Measurements from ENCODE around the gene TAF4.
"Not testable (repeated sequence)": the region's sequence is repeated elsewhere in the genome, so short reads cannot be mapped to it uniquely, and the experiment has no call there.

Gene TAF4

DNA sequence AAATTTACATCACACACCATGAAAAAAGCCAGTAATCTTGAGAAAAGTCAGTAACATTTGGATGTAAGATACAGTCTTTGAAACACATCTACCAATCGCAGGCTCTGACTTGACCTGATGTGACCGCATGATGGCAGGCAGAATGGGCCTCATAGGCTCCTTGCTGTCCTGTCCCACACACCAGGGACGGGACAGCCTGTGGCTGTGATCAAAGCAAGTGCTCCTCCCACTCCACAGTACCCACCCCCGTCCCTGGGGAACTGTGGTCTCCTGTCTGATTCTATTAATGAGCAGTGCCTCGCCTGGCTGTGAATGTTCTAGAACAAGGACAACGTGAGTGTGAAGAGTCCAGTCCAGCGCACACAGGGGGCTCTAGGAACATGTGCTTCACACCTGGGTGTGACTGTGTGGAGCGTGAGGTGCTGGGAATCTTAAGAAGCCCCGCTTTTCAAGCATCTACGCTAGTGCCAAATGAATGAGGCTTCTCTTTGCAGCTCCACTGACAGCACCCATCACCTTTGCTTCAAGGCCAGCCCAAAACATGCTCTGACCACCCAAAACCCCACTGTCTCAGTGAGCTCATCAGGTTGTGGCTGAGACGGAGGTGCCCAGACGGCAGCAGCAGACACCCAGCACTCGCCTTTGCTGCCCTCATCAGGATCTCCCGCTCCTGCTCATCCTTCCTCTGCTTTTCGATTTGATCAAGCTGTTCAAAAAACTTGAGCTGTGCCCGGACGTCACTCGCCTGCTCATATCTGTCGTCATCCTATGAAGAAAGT is 67.1 kb downstream of the TAF4 start:
- DNase-seq, result no peak

DNA sequence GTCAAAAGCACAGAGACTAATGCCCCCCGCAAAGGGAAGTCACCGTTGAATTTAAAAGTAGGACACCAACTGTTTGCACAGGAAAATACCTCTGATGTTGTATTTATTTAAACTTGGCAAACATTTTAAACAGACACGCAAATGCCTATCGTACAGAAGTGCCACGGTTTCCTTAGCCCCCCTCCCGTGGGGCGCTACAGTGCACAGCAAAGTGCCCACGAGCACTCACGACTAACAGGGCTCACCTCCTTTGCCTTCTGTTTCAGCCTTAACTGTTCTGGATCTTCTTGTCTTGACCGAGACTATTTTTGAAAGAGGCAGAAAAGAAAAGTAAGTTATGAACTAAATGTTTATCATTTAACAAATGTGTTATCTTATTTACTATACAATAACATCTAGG is 67.8 kb downstream of the TAF4 start:
- no peak for DNase-seq

DNA sequence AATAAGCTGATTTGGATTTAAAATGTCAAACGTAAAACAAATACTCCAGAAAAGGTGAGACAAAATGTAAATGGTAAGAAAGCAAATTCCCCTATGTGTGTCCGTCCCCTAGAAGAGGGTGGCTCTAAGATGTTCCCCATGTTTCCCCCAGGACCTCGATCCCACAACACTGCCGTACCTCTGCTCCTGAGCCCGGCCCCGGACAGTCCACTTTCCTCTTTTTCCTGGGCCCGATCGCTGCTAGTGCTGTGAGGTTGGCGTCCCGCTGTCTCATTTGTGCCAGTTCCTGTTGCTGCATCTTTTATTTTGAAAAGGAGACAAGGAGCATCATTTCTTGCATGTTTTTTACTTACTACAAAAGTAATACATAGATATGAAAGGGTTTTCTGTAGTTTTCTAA is 68.3 kb downstream of the TAF4 start:
- no peak for DNase-seq

DNA sequence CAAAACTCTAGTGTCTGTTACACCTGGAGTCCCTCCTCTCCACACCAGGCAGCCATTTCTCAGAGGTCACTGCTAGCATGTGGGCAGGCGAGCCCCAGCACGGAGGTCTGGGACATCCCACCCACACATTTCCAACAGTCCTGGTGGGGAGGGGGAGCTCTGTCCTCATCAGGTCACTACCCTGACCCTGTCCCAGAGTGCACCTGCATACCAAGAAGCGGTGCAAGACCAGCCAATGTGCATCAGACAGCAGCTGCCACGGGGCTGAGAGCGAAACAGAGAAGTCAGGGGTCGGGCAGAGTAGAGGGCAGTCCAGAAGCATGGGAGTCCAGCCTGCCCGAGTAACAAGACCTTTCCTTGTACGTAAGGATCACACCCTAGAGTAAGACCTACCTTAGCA is 71.1 kb downstream of the TAF4 start:
- DNase-seq, result no peak

DNA sequence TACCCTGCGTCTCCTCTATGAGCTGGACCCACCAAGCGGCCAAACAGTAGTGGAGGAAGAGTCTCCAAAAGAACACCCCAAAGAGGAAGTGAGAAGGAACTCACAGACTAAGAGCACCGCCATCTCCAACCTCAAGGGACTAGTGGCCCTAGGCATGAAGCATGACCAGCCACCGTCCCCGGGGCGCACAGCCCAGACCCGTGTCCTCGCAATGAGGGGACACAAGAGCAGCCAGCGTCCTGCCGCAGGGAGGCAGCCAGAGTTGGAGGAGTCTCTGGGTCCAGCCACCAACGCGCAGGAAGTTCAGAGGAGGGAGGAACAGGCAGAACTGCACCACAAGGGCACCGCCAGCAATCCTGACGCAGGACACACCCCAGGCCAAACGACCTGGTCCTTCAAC is 72.6 kb downstream of the TAF4 start:
- DNase-seq, result no peak

DNA sequence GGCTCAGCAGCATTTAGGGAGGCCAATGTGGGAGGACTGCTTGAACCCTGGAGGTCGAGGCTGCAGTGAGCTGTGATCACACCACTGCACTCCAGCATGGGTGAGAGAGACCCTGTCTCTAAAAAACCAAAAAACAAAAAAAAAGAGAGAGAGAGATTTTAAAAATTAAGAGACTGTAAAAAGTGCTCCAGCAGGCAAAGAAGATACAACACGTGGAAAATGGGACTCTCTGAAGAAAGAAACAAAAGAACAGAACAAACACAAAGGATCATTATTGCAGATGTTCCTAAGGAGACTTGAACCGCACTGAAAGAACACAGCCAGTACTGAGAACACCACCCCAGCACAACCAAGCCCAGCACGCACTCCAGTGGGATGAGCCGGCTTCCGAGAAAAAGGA is 74.2 kb downstream of the TAF4 start:
- no peak for DNase-seq

DNA sequence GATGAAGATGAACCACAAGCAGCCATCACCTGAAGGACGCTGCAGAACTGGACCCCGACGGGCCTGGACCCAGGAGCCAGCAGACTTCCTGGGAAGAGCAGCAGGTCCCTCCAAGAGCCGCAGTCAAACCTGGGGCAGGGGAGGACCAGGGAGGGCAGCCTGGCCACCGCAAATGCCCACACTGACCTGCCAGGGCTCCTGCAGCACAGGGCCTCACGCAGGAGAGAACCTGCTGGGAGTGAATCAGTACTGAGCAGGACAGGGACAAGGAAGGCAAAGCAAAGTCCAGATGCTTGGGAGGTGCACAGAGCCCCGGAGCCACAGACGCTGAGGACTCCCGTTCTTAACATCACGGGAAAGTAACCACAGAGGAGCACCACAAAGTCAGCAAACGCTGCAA is 75.2 kb downstream of the TAF4 start:
- DNase-seq, result no peak

DNA sequence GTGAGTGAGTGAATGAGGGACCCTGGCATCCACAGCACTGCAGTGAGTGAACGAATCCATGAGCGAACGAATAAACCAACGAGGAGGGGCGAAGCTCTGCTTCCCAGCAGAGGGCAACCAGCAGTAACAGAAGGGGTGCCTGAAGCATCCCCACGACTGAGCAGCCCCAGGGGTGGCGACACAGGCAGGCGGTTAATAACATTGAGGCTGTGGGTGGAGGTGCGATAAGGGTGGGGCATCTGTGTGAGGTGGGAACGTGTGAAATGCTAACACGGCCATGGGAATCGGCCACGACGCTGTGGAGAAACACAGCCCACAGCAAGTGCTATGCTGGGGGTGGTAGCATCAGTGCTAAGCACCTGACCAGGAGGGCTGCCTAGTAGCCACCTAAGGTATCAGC is 75.9 kb downstream of the TAF4 start:
- DNase-seq, result no peak

DNA sequence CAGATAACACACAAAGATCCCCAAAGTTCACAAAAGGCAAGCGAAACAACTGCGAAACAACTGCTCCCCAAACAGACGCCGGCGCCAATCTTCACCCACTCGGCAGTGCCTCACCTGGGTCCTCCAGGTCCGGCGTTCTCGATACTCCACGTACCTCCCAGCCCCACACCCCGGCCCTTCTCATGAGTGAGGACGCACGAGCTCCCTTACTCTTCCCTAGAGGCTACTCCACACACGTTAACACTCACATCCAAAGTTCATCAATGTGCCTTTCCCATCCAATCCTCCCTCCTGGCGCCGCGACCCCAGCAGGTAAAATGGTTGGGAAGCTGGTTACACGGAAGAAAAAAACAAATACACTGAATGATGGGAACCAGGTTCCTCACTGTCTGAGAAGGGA is 77.0 kb downstream of the TAF4 start:
- DNase-seq, result no peak

DNA sequence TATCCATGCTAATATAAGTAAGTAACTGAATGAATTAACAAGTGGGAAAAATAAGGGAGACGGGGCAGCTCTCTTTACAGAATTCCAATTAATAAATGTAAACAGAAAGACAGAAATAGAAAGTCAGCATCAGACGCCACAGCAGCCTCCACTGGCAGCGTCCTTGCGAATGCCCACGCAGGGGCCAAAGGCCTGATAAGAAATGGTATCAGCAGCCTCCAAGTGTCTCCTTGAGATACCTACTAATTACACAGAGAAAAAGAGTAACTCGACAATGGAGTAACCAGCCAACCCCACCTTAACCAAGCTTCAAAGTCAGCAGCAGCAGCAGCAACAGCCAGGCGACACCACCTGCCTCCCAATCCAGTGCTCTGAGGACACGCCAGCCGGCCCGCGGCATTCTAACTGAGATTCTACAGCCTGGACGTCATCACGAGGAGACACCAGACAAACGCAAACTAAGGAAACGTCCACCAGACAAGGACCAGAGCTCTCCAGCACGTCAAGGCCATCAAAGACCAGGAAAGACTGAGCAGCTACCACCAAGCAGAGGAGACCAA is 78.8 kb downstream of the TAF4 start:
- no peak for DNase-seq

DNA sequence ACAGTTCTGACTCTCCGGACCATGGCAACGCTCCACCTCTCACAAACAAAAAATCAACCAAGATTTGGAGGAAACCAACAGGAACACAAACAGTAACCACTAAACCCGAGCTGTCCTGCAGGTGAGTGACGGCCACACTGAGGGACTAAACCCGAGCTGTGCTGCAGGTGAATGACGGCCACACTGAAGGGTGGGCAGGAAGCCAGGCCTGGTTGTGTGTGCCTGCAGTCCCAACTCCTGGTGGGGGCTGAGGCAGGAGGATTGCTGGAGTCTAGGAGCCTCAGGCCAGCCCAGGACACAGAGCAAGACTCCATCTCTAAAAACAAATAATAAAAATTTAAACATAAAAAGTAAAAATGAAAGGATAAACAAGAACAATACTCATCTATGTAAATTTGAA is 80.6 kb downstream of the TAF4 start:
- DNase-seq, result no peak

DNA sequence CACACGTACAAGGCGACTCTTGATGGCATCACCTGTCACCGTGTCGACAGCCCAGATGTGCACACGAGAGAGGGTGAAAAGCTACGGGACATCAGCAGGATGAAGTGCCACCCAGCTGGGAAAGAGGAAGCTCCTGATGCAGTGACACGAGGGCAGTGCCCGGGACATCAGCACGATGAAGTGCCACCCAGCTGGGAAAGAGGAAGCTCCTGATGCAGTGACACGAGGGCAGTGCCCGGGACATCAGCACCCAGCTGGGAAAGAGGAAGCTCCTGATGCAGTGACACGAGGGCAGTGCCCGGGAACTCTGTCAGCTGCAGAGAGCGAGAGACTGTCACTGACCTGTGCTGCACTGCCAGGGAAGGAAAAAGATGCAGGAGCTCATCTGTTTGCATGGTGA is 81.2 kb downstream of the TAF4 start:
- DNase-seq, result not testable (repeated sequence)

DNA sequence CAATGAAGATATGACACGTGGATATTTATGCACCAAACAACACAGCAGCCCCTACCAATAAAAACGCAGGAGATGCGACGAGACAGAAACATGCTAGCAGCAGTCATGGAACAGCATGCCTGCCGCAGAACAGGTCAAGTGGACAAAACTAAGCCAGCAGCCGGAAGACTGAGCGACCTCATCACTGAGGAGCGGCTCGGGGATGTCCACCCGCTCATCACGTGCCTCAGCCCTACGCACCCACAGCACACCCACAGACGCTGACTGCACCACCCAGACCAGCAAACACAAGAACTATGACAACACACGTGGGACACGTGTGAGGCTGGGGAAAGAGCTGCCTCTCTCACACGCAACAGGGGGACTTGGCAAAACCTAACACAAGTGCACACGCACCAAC is 81.7 kb downstream of the TAF4 start:
- DNase-seq, result no peak

DNA sequence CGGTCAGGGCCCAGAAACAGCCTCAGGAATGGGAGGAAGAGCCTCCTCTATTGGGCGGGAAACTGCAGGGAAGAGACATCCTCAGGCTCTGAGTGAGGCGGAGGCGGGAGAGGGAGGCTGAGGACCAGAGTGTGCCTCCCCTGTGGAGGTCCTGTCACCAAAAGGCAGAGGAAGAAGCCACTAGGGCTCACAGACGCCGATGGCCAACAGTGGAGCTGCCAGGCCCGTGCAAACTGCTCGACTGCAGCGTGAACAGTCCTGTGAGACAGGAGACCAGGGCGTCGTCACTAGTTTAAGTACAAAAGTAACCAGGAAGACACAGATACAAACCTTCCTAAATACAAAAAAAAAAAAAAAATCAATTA is 82.7 kb downstream of the TAF4 start:
- DNase-seq, result no peak

DNA sequence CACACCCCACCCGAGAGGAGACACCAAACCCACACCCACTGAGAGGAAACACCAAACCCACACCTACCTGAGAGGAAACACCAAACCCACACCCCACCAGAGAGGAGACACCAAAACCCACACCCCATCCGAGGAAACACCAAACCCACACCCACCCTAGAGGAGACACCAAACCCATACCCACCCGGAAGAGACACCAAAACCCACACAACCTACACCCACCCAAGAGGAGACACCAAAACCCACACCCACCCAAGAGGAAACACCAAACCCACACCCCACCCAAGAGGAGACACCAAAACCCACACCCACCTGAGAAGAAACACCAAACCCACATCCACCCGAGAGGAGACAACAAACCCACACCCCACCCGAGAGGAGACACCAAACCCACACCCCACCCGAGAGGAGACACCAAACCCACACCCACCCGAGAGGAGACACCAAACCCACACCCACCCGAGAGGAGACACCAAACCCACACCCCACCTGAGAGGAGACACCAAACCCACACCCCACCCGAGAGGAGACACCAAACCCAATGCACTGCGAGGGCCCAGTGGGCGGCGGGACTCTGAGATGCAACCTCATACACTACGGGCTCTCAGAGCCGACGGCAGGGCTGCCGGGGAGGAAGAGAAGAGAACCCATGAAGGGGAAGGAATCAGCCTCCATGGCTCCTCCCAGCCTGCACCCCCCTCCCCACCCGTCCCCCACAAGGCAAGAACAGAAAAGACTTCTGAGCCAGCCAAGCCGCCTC is 83.3 kb downstream of the TAF4 start:
- DNase-seq, result peak; percentile 11

DNA sequence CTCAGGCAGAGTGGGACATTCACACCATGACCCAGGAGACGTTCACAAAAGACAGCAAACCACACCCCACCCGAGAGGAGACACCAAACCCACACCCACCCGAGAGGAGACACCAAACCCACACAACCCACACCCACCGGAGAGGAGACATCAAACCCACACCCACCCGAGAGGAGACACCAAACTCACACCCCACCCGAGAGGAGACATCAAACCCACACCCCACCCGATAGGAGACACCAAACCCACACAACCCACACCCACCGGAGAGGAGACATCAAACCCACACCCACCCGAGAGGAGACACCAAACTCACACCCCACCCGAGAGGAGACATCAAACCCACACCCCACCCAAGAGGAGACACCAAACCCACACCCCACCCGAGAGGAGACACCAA is 84.0 kb downstream of the TAF4 start:
- peak; percentile 4 for DNase-seq

DNA sequence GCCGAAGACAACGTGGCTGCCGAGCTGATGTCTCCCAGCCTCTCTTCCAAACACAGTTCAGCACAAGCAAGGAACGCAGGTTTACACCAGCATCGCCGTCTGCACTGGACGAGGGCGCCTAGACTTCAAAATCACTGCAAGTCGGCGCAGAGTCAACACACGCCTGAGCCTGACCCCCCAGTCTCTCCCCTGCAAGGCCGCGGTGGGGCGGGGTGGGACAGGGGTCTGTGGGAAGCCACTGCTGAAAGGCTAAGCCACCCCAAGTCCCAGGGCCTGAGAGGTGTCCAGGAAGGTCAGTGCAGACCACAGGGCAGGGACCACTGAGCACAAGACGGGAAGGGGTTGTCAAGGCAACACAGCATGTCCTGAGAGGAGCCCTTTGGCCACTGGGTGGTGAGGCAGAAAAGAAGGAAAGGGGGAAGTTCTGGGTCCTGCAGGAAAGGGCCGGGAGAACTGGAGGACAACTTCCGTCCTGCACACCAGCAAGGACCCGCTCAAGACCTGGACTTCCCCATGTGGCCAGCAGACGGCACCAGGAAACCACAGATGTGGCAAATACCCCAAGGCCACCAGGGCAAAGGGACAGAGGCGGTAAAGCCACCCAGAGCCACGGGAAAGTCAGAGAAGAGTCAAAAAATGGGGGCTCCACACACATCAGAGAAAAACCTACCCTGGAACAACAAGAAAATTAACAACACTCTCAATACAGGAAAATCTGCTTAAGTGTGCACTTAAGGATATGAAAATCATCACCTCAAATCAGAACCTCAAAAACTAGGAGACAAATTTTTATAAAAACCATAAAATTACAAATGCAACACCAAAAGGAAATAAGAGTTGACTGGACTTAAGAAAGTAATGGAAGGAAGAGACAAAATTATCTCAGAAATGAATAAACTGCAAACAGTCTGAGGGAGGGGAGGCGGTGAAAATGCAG is 84.8 kb downstream of the TAF4 start:
- no peak for DNase-seq

DNA sequence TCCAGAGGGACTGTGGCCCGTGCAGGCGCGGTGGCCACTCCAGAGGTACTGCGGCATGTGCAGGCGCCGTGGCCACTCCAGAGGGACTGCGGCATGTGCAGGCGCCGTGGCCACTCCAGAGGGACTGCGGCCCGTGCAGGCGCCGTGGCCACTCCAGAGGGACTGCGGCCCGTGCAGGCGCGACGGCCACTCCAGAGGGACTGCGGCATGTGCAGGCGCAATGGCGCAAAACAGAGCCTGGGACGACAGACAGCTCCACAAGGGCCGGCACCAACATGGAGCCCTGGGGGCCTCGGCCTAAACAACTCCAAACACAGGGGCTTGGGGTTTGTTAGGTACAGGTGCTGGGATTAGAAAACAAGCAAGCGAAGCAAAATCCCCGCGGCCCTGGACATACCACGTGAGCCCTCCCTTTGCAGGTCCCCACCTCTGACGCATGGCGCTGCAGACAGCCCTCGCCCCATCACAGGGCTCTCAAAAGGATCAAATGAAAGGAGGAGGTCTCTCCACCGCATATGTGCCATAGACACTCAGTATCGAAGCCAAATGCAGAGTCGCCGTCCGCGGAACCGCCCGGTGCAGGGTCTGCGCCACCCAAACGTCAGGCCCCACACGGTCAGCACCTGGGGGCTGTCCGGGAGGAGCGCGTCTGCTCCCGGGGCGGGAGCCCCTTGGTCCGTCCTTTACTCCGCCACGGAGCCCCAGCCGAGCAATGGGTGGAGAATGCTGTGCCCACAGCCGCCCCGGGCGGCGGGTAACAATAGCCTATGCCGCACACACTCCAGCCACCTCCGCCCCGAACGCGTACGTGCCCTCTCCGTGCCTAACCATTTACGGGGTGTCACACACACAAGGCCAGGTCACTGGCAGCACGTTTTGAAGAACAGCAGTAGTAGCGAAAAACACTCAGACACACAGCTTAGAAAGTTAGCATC is 85.7 kb downstream of the TAF4 start:
- no peak for DNase-seq

DNA sequence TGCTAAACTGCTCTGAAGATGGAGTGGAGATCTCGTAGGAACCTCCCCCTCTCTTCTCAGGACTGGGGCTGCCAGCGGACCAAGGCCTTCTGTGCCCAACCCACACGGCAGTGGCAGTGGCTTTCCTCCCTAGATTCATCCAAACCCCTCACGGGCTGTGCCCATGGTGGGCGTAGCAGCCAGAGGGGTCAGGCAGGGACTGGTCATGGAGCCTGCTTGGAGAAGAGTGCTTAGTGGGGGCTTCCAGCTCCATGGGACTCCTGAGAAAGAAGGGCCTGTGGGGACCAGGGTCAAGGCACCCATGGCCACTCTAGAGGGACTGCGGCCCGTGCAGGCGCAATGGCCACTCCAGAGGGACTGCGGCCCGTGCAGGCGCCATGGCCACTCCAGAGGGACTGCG is 86.6 kb downstream of the TAF4 start:
- no peak for DNase-seq

DNA sequence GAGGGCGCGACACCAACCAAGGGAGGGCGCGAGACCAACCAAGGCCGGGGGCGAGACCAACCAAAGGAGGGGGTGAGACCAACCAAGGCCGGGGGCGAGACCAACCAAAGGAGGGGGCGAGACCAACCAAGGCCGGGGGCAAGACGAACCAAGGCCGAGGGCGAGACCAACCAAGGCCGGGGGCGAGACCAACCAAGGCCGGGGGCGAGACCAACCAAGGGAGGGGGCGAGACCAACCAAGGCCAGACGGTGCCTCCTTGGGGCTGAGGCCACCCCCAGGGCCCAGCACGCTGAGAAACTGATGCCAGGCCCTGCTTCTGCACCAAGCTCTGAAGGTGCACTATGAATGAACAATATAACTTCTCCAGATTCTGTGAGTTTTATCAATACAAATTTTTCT is 87.2 kb downstream of the TAF4 start:
- no peak for DNase-seq

DNA sequence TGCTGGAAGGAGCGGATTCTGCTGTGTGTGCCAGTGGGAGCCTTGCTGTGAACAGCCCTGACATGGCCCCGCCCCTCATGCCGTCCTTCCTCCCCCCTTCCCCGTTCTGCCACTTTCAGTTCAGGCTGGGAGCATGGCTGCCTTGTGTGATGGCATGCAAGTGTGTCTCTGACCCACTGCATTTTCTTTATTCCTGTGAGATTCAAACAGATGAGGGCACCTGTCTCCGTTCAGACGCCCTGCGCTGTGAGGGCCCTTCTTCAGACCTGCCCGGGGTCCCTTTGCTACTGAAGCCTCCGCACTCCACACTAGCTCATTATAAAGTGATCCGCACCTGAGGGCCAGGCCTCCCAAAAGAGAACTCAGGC is 88.3 kb downstream of the TAF4 start:
- DNase-seq, result no peak

All from CD4-positive, alpha-beta T cell treated with Interleukin-4 for 4 hours (primary cell).